Epithelial cell of prostate (primary cell): Measurements from ENCODE around the gene ETFA.

Source experiments
- DNase-seq: peaks from one replicate; pipeline ENCODE4 v3.0.0-alpha.2; 2011; ENCODE audit warnings: low read depth, low spot score
- H3K27ac ChIP-seq: fragments of 450-650 bp; 2 replicates; pipeline ENCODE4 v1.5.1; 2017; ENCODE audit warnings: mild to moderate bottlenecking

The ETFA gene

DNA sequence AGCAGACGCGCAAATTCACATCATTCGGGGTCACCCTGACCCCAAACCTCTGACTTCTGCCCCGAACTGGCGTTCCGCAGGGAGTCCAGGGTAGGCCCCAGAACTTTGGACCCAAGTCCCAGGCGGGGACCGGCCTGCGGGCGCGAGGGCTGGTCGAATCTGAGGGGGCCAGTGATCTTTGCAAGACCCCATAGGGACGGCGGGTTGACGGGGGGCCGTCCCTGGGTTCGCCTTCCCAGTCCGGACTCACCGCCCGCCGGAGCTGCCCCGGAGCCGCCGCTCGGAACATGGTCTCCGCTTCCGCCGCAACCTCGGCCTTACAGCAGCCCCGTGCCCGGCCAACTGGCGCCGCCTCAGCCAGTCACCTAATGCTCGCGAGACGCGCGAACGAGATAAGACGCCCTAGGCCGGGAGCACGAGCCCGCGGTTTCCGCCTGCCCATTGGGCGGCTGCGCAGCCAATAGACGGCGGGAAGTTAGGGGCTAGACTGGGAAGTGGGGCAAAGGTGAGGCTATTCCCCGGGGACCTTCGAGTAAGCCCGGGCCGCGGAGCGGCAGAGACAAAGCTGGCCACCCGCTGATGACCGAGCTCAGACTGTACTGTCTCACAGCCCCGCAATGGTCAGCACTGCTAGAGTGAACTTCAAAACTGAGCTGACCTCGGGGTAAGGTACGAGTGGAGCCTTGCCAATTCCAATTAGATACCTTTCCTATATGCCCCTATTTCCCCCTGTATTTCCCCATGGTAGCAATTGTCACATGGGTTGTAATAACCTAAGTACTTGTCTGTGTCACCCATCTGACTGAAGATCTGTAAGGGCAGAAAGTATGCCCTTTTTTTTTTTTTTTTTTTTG, at the start of gene ETFA:
Gene ETFA (minus strand): TSS at position 370 of the 854 bp plus-strand sequence. CDS start 81 bp downstream, at position 289.
- DNase-seq = peak; percentile 67
- H3K27ac ChIP-seq = peak within 1 kb of the TSS; percentile 96

DNA sequence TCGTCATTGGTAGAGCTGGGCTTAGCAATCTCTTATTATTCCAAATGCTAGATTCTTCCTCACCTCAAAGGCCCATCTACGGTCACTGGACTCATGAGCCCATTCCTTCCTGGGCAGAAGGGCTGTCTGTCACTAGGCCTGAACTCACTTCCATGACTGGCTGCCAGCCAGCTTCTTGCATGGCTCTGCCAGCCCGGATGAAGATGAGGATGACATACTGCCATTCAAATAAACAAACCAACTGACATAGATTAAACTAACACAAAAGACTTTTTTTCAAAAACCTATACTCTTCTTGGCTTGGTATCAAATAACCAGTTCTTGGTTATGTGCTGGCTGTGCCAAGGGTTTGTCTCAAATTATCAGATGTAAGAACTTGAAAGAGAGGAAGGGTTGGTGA, 49.1 kb upstream of the ETFA start:
- DNase-seq = no peak
- H3K27ac ChIP-seq = no peak overlapping the region

DNA sequence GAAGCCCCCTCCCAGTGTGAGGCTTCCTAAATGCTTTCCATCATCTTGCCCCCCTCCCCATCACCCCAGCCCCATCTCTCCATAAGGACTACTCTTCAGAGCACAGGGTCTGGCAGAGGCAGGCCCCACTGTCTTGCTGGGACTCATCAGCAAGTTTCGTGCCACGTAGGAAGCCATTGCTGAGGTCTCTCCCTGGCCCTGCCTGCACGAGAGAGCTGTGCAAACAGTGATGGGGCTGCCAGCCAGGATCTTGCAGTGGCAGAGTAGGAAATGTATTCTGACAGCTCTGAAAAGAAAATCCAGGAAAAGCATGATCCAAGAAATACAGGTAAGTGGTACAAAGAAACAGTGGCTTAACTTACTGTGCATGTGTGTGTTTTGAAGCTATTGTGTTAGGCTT, 47.9 kb upstream of the ETFA start:
- DNase-seq = no peak
- H3K27ac ChIP-seq = no peak overlapping the region

DNA sequence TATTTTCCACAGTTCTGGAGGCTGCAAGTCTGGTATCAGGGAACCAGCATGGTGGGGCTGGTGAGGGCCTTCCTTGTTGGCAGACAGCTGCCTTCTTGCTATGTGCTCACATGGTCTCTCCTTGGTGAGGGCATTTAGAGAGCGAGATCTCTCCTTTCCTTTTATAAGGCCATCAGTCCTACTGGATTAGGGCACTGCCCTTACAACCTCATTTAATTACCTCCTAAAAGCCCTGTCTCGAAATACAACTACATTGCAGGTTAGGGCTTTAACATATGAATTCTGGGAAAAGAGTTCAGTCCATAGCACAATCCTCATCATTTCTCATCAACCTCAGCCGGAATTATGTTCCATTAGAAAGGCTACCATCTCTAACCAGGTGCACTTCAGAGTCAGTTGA, 47.2 kb upstream of the ETFA start:
- no peak for DNase-seq
- no peak overlapping the region for H3K27ac ChIP-seq

DNA sequence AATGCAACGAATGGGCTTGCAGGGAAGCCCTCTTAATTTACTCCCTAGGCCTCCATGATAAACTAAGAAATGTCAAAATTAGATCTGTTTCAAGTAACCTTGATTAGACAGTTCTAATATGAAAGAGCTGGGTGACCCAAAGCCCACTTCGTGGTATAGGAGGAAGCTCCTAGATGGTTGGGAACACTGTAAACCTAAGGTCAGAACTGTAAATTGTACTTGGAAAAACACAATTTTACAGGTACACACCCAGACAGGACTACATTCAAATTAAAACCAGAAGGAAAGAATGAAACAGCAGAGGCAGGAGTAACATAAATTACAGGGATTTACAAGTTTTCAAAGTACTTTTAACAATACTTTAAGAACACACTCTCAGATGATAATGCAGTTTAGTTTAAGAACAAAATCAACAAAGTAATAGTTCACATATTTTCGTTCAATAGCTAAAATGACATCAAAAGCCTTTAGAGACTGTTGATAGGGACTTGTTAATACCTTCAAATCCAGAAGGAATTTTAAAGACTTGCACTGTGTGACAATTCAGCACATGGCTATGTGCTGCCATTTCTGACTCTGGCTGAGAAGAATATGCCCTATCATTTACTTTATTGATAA, 43.7 kb upstream of the ETFA start:
- no peak for DNase-seq
- H3K27ac ChIP-seq = no peak overlapping the region

DNA sequence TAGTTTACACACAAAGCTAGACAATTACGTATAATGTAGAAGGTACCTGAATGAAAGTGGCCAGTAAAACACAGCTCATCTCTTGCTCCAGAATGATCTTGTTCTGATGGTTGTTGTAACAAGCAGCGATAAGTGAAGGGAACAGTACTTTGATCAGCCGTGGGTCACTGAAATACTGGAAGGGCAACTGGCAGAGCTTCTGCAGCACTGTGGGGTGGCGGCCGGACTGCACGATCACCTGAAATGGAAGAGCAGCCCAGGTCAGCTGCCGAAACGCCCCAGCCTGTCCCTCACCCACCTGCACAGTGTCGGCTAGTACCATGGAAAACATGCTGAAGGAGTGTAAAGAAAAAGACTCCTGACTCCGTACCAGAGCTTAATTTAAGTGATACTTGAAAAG, 42.6 kb upstream of the ETFA start:
- DNase-seq = no peak
- no peak overlapping the region for H3K27ac ChIP-seq

DNA sequence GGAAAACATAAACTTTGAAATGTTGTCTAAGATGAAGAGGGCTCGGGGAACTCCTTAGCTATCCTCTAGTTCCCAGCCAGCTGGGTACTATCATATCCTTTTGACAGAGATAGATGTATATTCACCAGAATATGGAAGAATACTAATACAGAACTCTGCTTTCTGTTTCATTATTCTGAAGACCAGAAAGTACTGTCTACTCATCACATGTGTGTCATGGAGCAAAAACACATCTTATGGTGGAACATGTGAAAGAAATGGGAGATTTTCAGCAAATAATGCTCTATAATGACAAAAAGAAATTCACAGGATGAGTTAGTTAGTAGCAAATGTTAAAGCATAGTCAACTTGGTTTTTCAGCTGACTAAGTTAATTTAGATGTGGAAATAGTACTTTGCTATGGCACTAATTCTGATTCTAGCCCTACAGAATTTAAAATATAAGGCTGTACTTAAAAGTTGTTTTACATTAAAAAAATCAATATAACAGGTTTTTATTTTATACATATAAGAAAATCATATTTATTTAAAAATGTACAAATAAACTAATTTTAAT, 41.8 kb upstream of the ETFA start:
- H3K27ac ChIP-seq = no peak overlapping the region
- DNase-seq = no peak

DNA sequence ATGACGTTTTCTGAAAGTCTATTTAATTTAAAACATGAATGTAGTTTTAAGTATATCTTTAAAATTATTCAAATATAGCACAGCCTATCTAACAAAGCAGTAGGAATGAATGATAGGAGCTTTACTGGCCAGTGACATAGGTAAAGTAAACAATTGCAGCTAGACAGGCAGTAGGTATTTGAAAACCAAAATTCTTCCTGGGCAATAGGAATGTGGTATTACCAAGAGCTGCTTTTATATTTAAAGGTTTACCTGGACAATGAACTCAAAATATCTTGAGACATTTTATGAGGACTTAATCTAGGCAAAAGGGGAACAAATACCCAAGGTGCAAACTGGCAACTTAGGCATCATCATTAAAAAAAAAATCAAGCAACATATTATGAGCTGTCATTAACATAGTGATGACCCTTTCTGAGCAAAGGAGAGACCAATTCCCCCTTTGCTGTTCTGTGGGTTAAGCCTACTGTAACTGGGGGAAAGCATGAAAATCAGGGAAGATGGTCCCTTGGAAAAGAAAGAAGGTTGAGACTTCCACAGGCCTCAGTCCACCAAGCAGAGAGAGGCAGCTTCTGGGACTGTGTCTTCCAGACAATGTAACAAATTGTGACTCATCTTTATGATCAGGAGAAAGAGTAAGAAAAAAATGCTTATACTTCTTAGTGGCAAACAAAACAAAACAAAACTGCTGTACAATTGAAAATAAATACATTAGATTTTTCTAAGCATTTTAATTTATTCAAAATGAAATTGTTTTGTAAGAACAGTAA, 38.2 kb upstream of the ETFA start:
- peak overlapping the region; percentile 6 for H3K27ac ChIP-seq

DNA sequence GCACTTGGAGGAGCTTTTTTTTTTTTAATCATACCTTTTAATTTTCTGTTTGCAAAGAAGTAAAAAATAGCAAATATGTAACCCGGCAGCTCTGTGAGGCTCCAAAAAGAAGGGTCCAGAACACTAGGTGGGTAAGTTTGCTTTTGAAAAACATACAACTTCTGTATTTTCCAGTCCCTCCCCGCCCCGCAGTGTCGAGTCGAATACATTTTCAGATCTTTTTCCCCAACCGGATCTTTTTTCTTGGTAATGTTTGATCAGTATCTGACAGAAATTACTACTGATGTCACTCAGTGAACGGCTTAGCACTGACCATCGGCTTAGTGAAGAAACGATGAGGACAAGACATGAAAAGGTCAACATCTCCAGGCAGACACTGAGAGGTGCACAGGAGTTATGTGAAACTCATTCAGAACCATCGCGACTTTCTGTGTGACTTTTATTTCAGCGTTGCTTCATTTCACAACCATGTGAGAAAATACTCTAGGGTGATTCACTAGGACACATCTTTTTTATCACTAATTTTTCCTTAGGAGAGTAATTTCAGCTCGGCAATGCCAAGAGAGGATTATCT, 36.3 kb upstream of the ETFA start:
- DNase-seq = no peak
- H3K27ac ChIP-seq = no peak overlapping the region

More for the DNA sequence above, 38.2 kb upstream of the ETFA start:
- no peak for DNase-seq

DNA sequence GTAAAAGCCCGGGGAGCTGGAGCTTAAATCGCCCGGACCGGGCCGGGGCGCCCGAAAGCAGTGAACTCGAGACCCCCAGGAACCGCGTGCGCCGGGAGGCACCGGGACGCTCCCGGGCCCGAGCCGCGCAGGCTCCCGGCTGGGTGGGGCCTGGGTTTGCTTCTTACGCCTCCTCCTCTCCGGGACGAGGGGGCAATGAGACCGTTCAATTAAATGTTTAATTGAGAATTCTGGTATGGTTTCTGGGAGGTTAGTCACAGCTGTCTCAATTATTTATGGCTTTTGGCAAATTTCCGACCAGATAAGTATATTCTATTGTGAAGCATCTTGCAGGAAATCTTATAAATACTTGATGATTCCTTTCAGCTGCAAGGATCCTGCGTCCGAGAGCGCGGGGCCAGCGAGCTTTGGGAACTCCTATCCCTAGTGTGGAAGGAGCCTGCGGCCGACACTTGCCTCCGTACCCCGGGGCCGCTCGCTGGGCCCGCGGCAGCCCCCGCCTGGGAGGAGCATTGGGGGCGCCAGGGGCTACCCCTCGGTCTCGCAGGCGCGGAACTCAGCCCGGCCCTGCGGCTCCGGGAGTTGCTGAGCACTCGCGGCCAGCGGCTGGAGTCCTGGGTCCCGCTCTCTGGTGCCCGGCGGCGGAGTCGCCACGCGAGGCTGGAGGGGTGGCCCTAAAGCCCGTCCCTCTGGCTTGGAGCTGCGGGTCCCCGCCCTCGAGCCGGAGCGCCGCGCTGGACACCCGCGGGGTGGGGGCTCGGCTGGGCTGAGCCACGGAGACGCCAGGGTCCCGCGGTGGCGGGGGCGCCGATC, 35.6 kb upstream of the ETFA start:
- H3K27ac ChIP-seq = peak overlapping the region; percentile 63
- DNase-seq = no peak

DNA sequence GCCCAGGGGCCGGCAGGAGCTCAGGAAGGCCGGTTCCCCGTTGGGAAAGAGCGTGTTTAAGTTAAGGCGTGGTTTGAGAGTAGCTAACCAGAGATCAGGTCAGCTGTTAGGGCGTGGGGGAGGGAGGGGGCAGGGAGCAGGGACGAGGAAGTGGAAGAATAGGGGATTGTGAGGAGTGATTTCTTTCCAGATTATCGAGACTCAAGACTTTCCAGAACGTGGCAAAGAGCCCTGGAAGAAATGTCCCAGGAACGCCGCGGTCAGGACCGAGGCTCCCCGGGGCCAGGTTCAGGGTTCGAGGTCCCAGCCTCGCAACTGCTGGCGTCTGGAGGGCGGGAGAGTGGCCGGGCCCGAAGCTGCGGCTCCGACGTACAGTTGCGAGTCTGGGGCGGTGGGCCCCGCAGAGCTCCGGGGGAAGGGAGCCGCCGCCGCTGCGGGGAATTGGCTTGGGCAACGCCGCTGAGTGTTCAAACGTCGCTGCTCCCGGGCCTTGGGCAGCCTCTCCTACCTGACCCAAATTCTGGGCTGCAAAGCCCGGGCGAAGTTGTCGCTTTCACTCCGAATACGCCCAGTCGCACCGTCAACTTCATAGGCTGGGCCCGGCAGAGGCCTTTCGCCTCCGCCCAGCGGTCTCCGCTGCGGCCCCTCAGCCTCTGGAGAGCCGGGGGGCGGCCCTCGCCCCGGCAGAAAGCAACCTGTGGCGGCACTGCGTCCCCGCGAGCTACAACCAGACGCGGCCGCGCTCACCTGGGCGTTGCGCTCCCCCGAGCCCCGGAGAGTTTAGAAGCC, 34.8 kb upstream of the ETFA start:
- H3K27ac ChIP-seq = peak overlapping the region; percentile 63

DNA sequence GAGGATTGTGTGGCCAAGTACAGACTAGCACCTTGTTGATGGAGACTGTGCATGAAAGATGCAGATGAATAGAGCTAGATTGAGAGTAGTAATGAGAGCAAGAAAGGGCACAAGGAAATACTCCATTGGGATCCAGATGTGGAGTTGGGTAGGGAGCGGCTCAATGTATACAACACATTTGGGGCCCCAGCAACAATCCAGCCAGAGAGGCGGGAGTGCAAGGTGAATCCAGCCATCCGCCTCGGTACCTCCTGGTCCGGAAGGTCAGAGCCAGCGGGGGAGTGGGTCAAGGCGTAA, 34.3 kb upstream of the ETFA start:
- DNase-seq = no peak
- peak overlapping the region; percentile 63 for H3K27ac ChIP-seq

More for the DNA sequence above, 34.8 kb upstream of the ETFA start:
- no peak for DNase-seq

DNA sequence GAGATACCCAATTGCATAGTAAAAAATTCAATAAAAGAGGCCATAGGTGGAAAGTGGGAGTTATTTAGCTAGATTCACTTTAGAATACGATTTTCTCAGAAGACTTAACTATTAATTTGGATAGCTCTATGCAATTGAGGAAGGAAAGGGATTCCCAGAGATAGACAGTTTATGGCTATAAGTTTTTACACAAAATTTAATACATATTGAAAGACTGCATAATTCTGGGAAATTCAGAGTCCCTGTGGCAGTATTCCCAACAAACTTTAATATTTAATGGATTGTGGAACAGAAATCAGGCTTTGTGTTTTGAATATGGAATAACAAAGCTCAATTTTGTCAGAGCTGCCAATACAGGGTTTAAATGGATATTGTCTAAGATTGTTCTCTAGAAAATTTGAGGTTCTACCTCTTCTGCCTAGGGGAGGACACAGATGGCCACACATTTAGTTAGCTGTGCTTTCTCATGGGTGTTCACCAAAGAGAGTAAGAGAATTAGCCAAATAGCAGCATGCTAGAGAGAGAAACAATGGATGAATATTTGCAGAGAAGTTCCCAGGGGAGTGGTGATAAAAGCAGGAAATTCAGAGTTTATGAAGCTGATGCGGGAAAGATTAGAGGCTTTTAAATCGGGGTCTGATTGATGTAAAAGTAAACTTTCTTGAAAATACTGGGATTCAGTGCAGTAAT, 33.8 kb upstream of the ETFA start:
- DNase-seq = no peak
- H3K27ac ChIP-seq = peak overlapping the region; percentile 63

DNA sequence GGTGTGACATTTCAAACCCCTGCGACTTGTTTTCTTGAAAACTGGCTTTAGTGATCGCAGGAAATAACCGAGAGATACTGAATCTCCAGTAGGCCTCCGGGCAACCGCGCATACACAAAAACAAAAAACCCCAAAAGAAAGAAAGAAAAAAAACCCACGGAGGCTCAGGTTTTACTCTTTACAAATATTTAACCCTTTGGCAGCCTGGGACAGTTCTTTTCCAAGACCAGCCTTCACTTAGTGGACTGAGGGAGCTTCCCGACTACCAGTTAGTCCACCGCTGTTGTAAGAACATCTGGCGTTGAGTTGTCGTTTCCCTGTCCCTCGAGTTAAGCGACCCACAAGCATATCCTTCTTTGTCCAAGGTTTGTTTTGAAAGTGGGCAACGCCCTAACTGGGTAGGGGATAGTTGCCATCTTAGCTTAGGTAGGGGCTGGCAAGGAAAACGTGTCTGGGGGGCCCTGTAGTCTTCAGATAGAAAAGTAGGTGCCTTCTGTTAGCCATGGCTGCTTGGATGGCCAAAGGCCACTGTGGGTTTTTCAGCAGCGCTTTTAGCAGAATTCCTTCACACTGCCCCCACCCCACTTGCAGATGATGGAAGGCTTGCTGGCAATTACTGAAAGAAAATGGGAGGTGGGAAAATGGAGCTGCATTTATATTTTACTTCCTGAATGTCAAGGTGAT, 32.2 kb upstream of the ETFA start:
- DNase-seq = no peak
- no peak overlapping the region for H3K27ac ChIP-seq

DNA sequence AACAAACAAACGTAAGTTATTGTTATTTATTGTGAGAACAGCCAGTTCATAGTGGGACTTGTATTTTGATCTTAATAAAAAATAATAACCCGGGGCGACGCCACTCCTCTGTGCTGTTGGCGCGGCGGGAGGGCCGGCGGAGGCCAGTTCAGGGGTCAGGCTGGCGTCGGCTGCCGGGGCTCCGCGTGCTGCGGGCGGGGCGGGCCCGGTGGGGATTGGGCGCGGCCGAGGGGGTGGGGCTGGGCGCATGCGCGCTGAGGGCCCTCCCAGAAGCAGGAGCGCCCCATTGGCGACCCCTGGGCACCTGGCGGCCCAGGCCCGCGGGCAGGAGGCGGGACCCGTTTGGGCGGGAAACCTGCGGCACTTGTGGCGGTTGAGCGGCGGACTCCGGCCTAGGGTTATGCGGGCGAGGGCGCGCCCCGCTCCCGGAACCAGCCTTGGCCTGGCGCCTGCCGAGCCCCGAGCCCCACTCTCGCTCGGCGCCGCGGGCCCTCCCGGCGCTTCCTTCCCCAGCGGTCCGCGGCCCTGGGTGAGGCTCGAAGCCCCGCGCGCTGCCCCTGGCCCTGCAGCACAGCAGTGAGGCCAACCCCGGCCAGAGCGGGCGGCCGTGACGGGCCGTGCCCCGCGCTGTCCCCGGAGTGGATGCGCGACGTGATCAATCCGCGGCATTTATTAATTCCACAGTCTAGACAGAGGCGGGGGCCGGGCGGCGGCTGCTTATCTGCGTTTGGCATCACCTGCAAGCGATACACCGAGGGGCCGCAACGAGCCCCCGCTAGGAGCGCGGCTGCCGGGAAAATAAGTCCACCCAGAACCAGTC, 31.3 kb upstream of the ETFA start:
- H3K27ac ChIP-seq = no peak overlapping the region
- DNase-seq = no peak

DNA sequence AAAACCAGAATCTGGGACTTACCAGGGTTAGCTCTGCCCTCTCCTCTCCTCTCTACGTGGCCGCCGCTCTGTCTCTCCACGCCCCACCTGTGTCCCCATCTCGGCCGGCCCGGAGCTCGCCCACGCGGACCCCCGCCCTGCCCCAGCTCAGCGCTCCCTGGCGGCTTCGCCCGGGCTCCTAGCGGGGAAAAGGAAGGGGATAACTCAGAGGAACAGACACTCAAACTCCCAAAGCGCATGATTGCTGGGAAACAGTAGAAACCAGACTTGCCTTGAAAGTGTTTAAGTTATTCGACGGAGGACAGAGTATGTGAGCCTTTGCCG, 30.8 kb upstream of the ETFA start:
- no peak for DNase-seq
- no peak overlapping the region for H3K27ac ChIP-seq

DNA sequence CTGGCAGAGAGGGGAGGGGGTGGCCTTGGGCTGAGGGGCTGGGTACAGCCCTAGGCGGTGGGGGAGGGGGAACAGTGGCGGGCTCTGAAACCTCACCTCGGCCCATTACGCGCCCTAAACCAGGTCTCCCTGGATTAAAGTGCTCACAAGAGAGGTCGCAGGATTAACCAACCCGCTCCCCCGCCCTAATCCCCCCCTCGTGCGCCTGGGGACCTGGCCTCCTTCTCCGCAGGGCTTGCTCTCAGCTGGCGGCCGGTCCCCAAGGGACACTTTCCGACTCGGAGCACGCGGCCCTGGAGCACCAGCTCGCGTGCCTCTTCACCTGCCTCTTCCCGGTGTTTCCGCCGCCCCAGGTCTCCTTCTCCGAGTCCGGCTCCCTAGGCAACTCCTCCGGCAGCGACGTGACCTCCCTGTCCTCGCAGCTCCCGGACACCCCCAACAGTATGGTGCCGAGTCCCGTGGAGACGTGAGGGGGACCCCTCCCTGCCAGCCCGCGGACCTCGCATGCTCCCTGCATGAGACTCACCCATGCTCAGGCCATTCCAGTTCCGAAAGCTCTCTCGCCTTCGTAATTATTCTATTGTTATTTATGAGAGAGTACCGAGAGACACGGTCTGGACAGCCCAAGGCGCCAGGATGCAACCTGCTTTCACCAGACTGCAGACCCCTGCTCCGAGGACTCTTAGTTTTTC, 30.2 kb upstream of the ETFA start:
- DNase-seq = no peak
- H3K27ac ChIP-seq = no peak overlapping the region
